HepG2 (cell line): ENCODE results near the gene GIPC2. TPM values are rescaled to one million over a fixed set of nuclear protein-coding genes. Genes with fewer than 3 reads are reported as not detected.

Experiments
- BORCS8-MEF2B ChIP-seq: sonication (generic); formaldehyde crosslinking; IDR thresholded peaks from 2 replicates; pipeline ENCODE4 v1.8.0; 2022; ENCODE audit warnings: mild to moderate bottlenecking, missing genetic modification reagents
- CENPX ChIP-seq: sonication (generic); formaldehyde crosslinking; IDR thresholded peaks from 2 replicates; pipeline ENCODE4 v1.9.0; 2021; ENCODE audit warnings: mild to moderate bottlenecking, missing genetic modification reagents, moderate library complexity
- CHCHD3 ChIP-seq: sonication (generic); formaldehyde crosslinking; IDR thresholded peaks from 2 replicates; pipeline ENCODE4 v1.8.0; 2022; ENCODE audit warnings: mild to moderate bottlenecking, missing genetic modification reagents, moderate library complexity
- CHD4 ChIP-seq: fragments of 200-600 bp; sonication (generic); IDR thresholded peaks from 2 replicates; pipeline ENCODE4 v1.7.0; 2017; ENCODE audit warnings: mild to moderate bottlenecking, low read length, borderline replicate concordance
- EEA1 ChIP-seq: sonication (generic); formaldehyde crosslinking; IDR thresholded peaks from 2 replicates; pipeline ENCODE4 v1.5.1; 2020; ENCODE audit warnings: mild to moderate bottlenecking, missing genetic modification reagents, borderline replicate concordance
- EP300 ChIP-seq, 3 experiments: sonication (generic) in 1 of 3; formaldehyde crosslinking in 1 of 3; IDR thresholded peaks; 2 replicates each; pipeline versions ENCODE4 v1.5.1 to v1.6.1; 2011 to 2020; ENCODE audit warnings: low read depth in 2 of 3, low read length in 2 of 3, borderline replicate concordance in 1 of 3, improper control_type of control experiment in 1 of 3, mild to moderate bottlenecking in 1 of 3, missing genetic modification reagents in 1 of 3, moderate library complexity in 1 of 3
- FOXA3 ChIP-seq: IDR thresholded peaks from 2 replicates; pipeline ENCODE4 v1.6.1; 2016; ENCODE audit warnings: missing genetic modification reagents, missing compliant biosample characterization
- MLLT10 ChIP-seq: sonication (generic); formaldehyde crosslinking; IDR thresholded peaks from 2 replicates; pipeline ENCODE4 v1.4.0; 2020; ENCODE audit warnings: missing genetic modification reagents
- NCOA5 ChIP-seq: sonication (generic); formaldehyde crosslinking; IDR thresholded peaks from 2 replicates; pipeline ENCODE4 v1.4.0; 2020; ENCODE audit warnings: missing genetic modification reagents
- NCOR1 ChIP-seq: fragments of 200-600 bp; sonication (generic); IDR thresholded peaks from 2 replicates; pipeline ENCODE4 v1.7.0; 2017; ENCODE audit warnings: antibody characterized with exemption, low read length, borderline replicate concordance
- POGZ ChIP-seq: sonication (generic); formaldehyde crosslinking; IDR thresholded peaks from 2 replicates; pipeline ENCODE4 v1.4.0; 2020; ENCODE audit warnings: mild to moderate bottlenecking, missing genetic modification reagents
- PRPF4 ChIP-seq: fragments of 200-400 bp; formaldehyde crosslinking; IDR thresholded peaks from 2 replicates; pipeline ENCODE4 v1.6.1; 2016; ENCODE audit warnings: low read length, low read depth; ENCODE audit not compliant: poor library complexity, severe bottlenecking
- RBAK ChIP-seq: sonication (generic); formaldehyde crosslinking; IDR thresholded peaks from 2 replicates; pipeline ENCODE4 v1.5.1; 2020; ENCODE audit warnings: mild to moderate bottlenecking, missing genetic modification reagents
- SOX5 ChIP-seq: IDR thresholded peaks from 2 replicates; pipeline ENCODE4 v1.6.1; 2016; ENCODE audit warnings: borderline replicate concordance
- ZBTB7A ChIP-seq: sonication (generic); formaldehyde crosslinking; IDR thresholded peaks from 2 replicates; pipeline ENCODE4 v1.8.0; 2022; ENCODE audit warnings: mild to moderate bottlenecking, missing genetic modification reagents
- ZNF333 ChIP-seq: sonication (generic); formaldehyde crosslinking; IDR thresholded peaks from 2 replicates; pipeline ENCODE4 v1.4.0; 2020; ENCODE audit warnings: mild to moderate bottlenecking, missing genetic modification reagents, borderline replicate concordance
- ZNF75D ChIP-seq: sonication (generic); formaldehyde crosslinking; IDR thresholded peaks from 2 replicates; pipeline ENCODE4 v1.8.1; 2023; ENCODE audit warnings: missing genetic modification reagents, mild to moderate bottlenecking, borderline replicate concordance
- ZNF761 ChIP-seq: sonication (generic); formaldehyde crosslinking; conservative IDR thresholded peaks from 2 replicates; pipeline ENCODE4 v1.4.0; 2020; ENCODE audit warnings: mild to moderate bottlenecking, missing genetic modification reagents
- ZNF816 ChIP-seq: sonication (generic); formaldehyde crosslinking; IDR thresholded peaks from 2 replicates; pipeline ENCODE4 v1.8.0; 2022; ENCODE audit warnings: missing genetic modification reagents, mild to moderate bottlenecking, borderline replicate concordance
- polyA plus RNA-seq, 8 experiments: library from polyadenylated mRNA; depleted of rRNA in 3 of 8; stranded (reverse) in 7 of 8; unstranded in 1 of 8; fragments of >200 nt; fragmentation: Illumina TruSeq in 4 of 8; extraction: Trizol in 4 of 8; gene quantifications; 2 replicates each; pipeline versions ENCODE4 v1.2.1 to v1.2.3, GENCODE V29; 2011 to 2016; ENCODE audit warnings: low read depth in 4 of 8, missing spikeins in 1 of 8, mixed read lengths in 1 of 8; ENCODE audit not compliant: insufficient read depth in 1 of 8
- total RNA-seq, 5 experiments: library from RNA; depleted of rRNA; stranded (reverse); fragments of >200 nt; fragmentation: Illumina TruSeq; extraction: Trizol; gene quantifications; 2 replicates each; pipeline ENCODE4 v1.2.3, GENCODE V29; 2016; ENCODE audit warnings: low read depth in 1 of 5
- TF ChIP-seq, protein P1 (sequence below): sonication (generic); formaldehyde crosslinking; IDR thresholded peaks from 2 replicates; pipeline ENCODE4 v1.9.0; 2022; ENCODE audit warnings: low read depth, missing genetic modification reagents
- TF ChIP-seq, protein P2 (sequence below): sonication (generic); formaldehyde crosslinking; IDR thresholded peaks from 2 replicates; pipeline ENCODE4 v1.5.0; 2020; ENCODE audit warnings: mild to moderate bottlenecking, low read depth, missing genetic modification reagents, borderline replicate concordance
- TF ChIP-seq, protein P3 (sequence below): IDR thresholded peaks from 2 replicates; pipeline ENCODE4 v1.4.0; 2020; ENCODE audit warnings: mild to moderate bottlenecking, missing genetic modification reagents
- TF ChIP-seq, protein P4 (sequence below): sonication (generic); IDR thresholded peaks from 2 replicates; pipeline ENCODE4 v1.6.1; 2016; ENCODE audit warnings: low read depth, borderline replicate concordance

GIPC2 gene
- total and polyA plus RNA-seq, 2 of the 13 experiments (the other 11 are each of a cell fraction or from before 2014, with no cell fraction given), result 6.1 to 21.6 TPM

DNA sequence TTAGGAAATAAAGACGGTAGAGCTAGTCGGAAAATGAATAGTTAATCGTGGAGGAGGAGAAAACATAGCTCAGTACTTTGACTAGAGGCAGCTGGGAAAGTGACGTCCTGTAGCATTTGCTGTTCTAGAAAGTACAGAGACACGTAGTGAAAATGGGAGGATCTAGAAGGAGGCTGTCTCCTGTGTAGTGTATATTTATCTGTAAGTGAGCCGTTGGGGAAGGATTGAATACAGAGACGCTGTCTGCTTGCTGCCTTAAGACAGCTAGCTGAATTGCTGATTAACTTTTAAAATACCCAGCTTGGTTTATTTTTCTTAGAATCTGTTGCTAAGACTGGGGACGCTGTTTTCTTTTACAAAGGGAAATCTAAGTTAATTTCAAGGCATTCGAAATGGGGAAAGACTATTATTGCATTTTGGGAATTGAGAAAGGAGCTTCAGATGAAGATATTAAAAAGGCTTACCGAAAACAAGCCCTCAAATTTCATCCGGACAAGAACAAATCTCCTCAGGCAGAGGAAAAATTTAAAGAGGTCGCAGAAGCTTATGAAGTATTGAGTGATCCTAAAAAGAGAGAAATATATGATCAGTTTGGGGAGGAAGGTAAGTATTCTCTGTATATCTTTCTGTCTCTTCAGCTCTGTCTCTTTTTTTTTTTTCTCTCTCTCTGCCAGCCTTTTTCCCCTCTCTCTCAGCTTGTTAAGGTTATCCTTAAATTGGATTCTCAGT is 40.9 kb upstream of the GIPC2 start, which contains the start of gene DNAJB4 (continued):
- peak in 1 of 2 experiments; percentile 29; a peak in 1 of 4 replicates for TF ChIP-seq EP300 (IDR thresholded peaks at IDR 0.05; ENCODE audit: low read depth in 2 of 2, low read length in 2 of 2)
- no peak for TF ChIP-seq EP300 (CRISPR knock-in tag; IDR thresholded peaks at IDR 0.05; ENCODE audit: borderline replicate concordance)
- TF ChIP-seq ZNF75D (CRISPR knock-in tag), result no peak
- no peak for TF ChIP-seq ZNF761 (CRISPR knock-in tag)
- TF ChIP-seq ZNF333 (CRISPR knock-in tag), result no peak
- TF ChIP-seq, protein P1, sequence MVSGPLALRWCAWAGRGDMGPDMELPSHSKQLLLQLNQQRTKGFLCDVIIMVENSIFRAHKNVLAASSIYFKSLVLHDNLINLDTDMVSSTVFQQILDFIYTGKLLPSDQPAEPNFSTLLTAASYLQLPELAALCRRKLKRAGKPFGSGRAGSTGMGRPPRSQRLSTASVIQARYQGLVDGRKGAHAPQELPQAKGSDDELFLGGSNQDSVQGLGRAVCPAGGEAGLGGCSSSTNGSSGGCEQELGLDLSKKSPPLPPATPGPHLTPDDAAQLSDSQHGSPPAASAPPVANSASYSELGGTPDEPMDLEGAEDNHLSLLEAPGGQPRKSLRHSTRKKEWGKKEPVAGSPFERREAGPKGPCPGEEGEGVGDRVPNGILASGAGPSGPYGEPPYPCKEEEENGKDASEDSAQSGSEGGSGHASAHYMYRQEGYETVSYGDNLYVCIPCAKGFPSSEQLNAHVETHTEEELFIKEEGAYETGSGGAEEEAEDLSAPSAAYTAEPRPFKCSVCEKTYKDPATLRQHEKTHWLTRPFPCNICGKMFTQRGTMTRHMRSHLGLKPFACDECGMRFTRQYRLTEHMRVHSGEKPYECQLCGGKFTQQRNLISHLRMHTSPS, result no peak
- peak; percentile 23; the same call in 1 of the 2 replicates for TF ChIP-seq FOXA3
- no peak for TF ChIP-seq NCOA5 (CRISPR knock-in tag)
- TF ChIP-seq CHCHD3 (CRISPR knock-in tag), result no peak
- no peak for TF ChIP-seq ZNF816
- TF ChIP-seq POGZ (CRISPR knock-in tag), result peak; percentile 35; the same call in 1 of the 2 replicates
- no peak for TF ChIP-seq ZBTB7A (CRISPR knock-in tag)
- TF ChIP-seq, protein P2, sequence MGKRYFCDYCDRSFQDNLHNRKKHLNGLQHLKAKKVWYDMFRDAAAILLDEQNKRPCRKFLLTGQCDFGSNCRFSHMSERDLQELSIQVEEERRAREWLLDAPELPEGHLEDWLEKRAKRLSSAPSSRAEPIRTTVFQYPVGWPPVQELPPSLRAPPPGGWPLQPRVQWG (CRISPR knock-in tag), result no peak
- TF ChIP-seq SOX5 (CRISPR knock-in tag), result no peak
- TF ChIP-seq BORCS8-MEF2B (CRISPR knock-in tag), result no peak
- no peak for TF ChIP-seq PRPF4
- TF ChIP-seq CENPX (CRISPR knock-in tag), result no peak
- TF ChIP-seq, protein P3, sequence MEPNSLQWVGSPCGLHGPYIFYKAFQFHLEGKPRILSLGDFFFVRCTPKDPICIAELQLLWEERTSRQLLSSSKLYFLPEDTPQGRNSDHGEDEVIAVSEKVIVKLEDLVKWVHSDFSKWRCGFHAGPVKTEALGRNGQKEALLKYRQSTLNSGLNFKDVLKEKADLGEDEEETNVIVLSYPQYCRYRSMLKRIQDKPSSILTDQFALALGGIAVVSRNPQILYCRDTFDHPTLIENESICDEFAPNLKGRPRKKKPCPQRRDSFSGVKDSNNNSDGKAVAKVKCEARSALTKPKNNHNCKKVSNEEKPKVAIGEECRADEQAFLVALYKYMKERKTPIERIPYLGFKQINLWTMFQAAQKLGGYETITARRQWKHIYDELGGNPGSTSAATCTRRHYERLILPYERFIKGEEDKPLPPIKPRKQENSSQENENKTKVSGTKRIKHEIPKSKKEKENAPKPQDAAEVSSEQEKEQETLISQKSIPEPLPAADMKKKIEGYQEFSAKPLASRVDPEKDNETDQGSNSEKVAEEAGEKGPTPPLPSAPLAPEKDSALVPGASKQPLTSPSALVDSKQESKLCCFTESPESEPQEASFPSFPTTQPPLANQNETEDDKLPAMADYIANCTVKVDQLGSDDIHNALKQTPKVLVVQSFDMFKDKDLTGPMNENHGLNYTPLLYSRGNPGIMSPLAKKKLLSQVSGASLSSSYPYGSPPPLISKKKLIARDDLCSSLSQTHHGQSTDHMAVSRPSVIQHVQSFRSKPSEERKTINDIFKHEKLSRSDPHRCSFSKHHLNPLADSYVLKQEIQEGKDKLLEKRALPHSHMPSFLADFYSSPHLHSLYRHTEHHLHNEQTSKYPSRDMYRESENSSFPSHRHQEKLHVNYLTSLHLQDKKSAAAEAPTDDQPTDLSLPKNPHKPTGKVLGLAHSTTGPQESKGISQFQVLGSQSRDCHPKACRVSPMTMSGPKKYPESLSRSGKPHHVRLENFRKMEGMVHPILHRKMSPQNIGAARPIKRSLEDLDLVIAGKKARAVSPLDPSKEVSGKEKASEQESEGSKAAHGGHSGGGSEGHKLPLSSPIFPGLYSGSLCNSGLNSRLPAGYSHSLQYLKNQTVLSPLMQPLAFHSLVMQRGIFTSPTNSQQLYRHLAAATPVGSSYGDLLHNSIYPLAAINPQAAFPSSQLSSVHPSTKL (CRISPR knock-in tag), result peak; percentile 32; the same call in 1 of the 2 replicates
- TF ChIP-seq, protein P4, sequence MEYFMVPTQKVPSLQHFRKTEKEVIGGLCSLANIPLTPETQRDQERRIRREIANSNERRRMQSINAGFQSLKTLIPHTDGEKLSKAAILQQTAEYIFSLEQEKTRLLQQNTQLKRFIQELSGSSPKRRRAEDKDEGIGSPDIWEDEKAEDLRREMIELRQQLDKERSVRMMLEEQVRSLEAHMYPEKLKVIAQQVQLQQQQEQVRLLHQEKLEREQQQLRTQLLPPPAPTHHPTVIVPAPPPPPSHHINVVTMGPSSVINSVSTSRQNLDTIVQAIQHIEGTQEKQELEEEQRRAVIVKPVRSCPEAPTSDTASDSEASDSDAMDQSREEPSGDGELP, result peak; percentile 63; the same call in 1 of the 2 replicates
- no peak for TF ChIP-seq MLLT10
- TF ChIP-seq EEA1 (CRISPR knock-in tag), result no peak
- TF ChIP-seq RBAK (CRISPR knock-in tag), result no peak
- 0 out of 2 replicates have a peak, but pooled peaks have one; percentile 1 for TF ChIP-seq CHD4
- TF ChIP-seq NCOR1, result no peak
